ENCODE results near the gene SPDYE5.

The SPDYE5 gene

DNA sequence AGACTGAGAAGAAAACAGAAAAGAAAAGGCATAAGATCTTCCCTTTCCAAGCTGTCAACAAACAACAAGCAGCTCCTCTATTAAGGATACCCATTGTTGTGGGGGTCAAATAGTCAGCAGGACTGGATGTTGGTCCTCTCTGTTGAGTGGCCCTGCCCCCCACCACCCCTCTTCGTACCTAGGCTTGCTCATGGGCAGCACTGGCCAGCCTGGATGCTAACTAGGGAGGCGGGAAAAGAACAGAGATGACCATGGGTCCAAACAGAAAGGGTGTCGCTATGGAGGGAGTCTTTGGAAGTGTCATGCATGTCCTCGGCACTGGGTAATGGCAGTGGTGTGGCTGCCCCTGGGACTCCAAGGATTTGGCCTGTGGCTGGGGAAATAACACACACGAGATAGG lies 45.6 kb downstream of the SPDYE5 start:
- no peak for DNase-seq

DNA sequence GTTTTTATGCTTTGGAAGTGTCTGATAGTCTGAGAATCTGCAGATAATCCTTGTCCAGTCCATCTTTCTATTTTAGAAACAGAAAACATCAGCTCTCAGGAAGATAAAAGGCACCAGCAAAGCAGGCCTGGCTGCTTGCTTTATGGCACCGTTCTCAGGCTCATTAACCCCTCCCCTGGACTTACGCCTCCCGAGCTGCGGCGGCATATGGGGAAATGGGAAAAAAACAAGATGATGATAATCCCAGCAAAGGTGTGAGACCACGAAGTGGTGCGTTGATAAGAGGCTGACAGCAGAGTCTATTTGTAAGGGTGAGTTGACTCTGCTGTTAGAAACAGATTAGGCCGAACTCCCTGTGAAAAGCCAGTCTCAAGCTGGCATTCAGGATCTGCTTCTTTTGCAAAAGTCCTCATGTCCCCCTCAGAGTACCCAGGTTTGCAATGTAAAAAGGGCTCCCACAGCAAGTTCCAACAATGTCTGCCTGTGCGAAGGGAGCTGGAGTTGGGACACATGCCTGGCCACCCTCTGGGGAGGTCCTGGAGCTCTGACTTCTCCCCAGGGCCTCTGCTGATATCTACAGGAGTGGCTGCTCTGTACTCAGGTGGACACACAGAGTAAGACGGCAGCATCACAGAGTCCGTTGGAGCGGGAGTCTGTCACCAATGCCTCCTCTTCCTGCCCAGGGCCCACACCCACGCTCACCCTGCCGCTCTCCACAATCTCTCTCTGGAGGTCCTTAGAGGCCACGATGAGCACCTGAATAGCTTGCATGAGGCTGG lies 54.3 kb downstream of the SPDYE5 start:
- no peak for DNase-seq
